IMR-90 (cell line): Measurements from ENCODE around the gene TBRG4. TPM values are rescaled to one million over a fixed set of nuclear protein-coding genes. Genes with fewer than 3 reads are reported as not detected.

Source experiments
- ATAC-seq: fragments of 200-7000 bp; cut with Tn5 transposase; 2 replicates; pipeline ENCODE4 v1.9.1; 2020; ENCODE audit warnings: low read depth, mild to moderate bottlenecking, moderate library complexity
- BruUV-seq: library from RNA; stranded (reverse); fragments of 400-500 nt; replicated peaks from 2 replicates; lab custom pipeline; 2021; lab: Mats Ljungman, UMichigan
- CTCF ChIA-PET: fragments of 300-600 bp; formaldehyde crosslinking; extraction: SDS; loops from one replicate; lab custom pipeline; 2021; ENCODE audit warnings: antibody characterized with exemption; lab: Yijun Ruan, JAX
- POLR2A ChIA-PET: fragments of 300-600 bp; sonication (Branson Sonifier 250); formaldehyde crosslinking; loops from one replicate; lab custom pipeline; 2022; ENCODE audit warnings: antibody characterized with exemption; ENCODE audit not compliant: unreplicated experiment; lab: Charles Lee
- DNase-seq: peaks from one replicate; pipeline ENCODE4 v3.0.0; 2013
- H2AFZ ChIP-seq: replicated peaks from 2 replicates; pipeline ENCODE3; 2013; ENCODE audit warnings: low read length, mild to moderate bottlenecking; ENCODE audit not compliant: poor library complexity
- H2AK5ac ChIP-seq: 2 replicates; pipeline ENCODE4 v1.6.1; 2013; ENCODE audit warnings: low read depth, low read length, inconsistent platforms
- H2AK9ac ChIP-seq: replicated peaks from 2 replicates; pipeline ENCODE3; 2013; ENCODE audit warnings: mild to moderate bottlenecking, low read depth, low read length, moderate library complexity; ENCODE audit not compliant: poor library complexity
- H2BK120ac ChIP-seq: 2 replicates; pipeline ENCODE4 v1.6.1; 2013; ENCODE audit warnings: low read depth, low read length, inconsistent platforms
- H2BK15ac ChIP-seq: 3 replicates; pipeline ENCODE4 v1.6.1; 2013; ENCODE audit warnings: low read depth, low read length, inconsistent platforms
- H2BK20ac ChIP-seq: 2 replicates; pipeline ENCODE4 v1.6.1; 2013; ENCODE audit warnings: low read depth, mild to moderate bottlenecking, inconsistent platforms, low read length, moderate library complexity
- H2BK5ac ChIP-seq: 2 replicates; pipeline ENCODE4 v1.6.1; 2013; ENCODE audit warnings: mild to moderate bottlenecking, low read depth, low read length, inconsistent platforms; ENCODE audit not compliant: poor library complexity, severe bottlenecking
- H3K14ac ChIP-seq: replicated peaks from 2 replicates; pipeline ENCODE4 v1.6.1; 2013; ENCODE audit warnings: low read depth, low read length, inconsistent platforms
- H3K18ac ChIP-seq: 2 replicates; pipeline ENCODE4 v1.6.1; 2013; ENCODE audit warnings: low read depth, low read length, control low read depth
- H3K23ac ChIP-seq: 2 replicates; pipeline ENCODE4 v1.6.1; 2013; ENCODE audit warnings: low read depth, low read length, inconsistent platforms
- H3K27ac ChIP-seq: 2 replicates; pipeline ENCODE4 v1.5.1; 2013; ENCODE audit warnings: mild to moderate bottlenecking, control low read depth, low read length; ENCODE audit not compliant: insufficient read depth
- H3K27me3 ChIP-seq: 2 replicates; pipeline ENCODE4 v1.6.1; 2013; ENCODE audit warnings: low read length; ENCODE audit not compliant: control insufficient read depth, insufficient read depth
- H3K36me3 ChIP-seq: 2 replicates; pipeline ENCODE4 v1.6.1; 2013; ENCODE audit warnings: low read length, mixed read lengths; ENCODE audit not compliant: control insufficient read depth, insufficient read depth
- H3K4ac ChIP-seq: 2 replicates; pipeline ENCODE4 v1.6.1; 2013; ENCODE audit warnings: low read depth, low read length, inconsistent platforms
- H3K4me1 ChIP-seq: 2 replicates; pipeline ENCODE4 v1.6.1; 2013; ENCODE audit warnings: low read length, mixed read lengths; ENCODE audit not compliant: control insufficient read depth, insufficient read depth
- H3K4me2 ChIP-seq: 2 replicates; pipeline ENCODE4 v1.6.1; 2013; ENCODE audit warnings: low read depth, mild to moderate bottlenecking, control low read depth, low read length, moderate library complexity
- H3K4me3 ChIP-seq: 2 replicates; pipeline ENCODE4 v1.5.1; 2013; ENCODE audit warnings: low read depth, mild to moderate bottlenecking, control low read depth, low read length, moderate library complexity; ENCODE audit not compliant: insufficient read depth
- H3K56ac ChIP-seq: 2 replicates; pipeline ENCODE4 v1.6.1; 2013; ENCODE audit warnings: low read length, inconsistent platforms; ENCODE audit not compliant: insufficient read depth; ENCODE audit errors: extremely low read depth
- H3K79me1 ChIP-seq, 2 experiments: 2 replicates each; pipeline ENCODE4 v1.6.1; 2013; ENCODE audit warnings: low read length in 2 of 2, inconsistent platforms in 1 of 2, low read depth in 1 of 2
- H3K9ac ChIP-seq: 2 replicates; pipeline ENCODE4 v1.6.1; 2013; ENCODE audit warnings: low read depth, low read length, control low read depth
- H3K9me1 ChIP-seq: 2 replicates; pipeline ENCODE4 v1.6.1; 2013; ENCODE audit warnings: low read length, inconsistent platforms; ENCODE audit not compliant: insufficient read depth
- H3K9me3 ChIP-seq: 2 replicates; pipeline ENCODE4 v1.6.1; 2013; ENCODE audit warnings: low read length; ENCODE audit not compliant: control insufficient read depth, insufficient read depth
- H4K20me1 ChIP-seq: 2 replicates; pipeline ENCODE4 v1.6.1; 2013; ENCODE audit warnings: low read length, inconsistent platforms; ENCODE audit not compliant: insufficient read depth
- H4K5ac ChIP-seq: 2 replicates; pipeline ENCODE4 v1.6.1; 2013; ENCODE audit warnings: mild to moderate bottlenecking, low read depth, low read length, control low read depth
- H4K8ac ChIP-seq, 2 experiments: 2 replicates each; pipeline ENCODE4 v1.6.1; 2013; ENCODE audit warnings: low read depth in 2 of 2, low read length in 2 of 2, control low read depth in 1 of 2, inconsistent platforms in 1 of 2
- H4K91ac ChIP-seq: 2 replicates; pipeline ENCODE4 v1.6.1; 2013; ENCODE audit warnings: low read depth, low read length, inconsistent platforms; ENCODE audit not compliant: insufficient read depth
- BHLHE40 ChIP-seq: fragments of 150-350 bp; IDR thresholded peaks from 2 replicates; pipeline ENCODE4 v1.6.1; 2016; ENCODE audit warnings: mild to moderate bottlenecking, low read depth, low read length
- CEBPB ChIP-seq: IDR thresholded peaks from 2 replicates; pipeline ENCODE4 v1.6.1; 2012; ENCODE audit warnings: low read depth, low read length, improper control_type of control experiment
- CHD1 ChIP-seq: IDR thresholded peaks from 2 replicates; pipeline ENCODE4 v1.6.1; 2012; ENCODE audit warnings: low read depth, low read length, improper control_type of control experiment
- MAFK ChIP-seq: IDR thresholded peaks from 2 replicates; pipeline ENCODE4 v1.6.1; 2012; ENCODE audit warnings: low read depth, low read length, improper control_type of control experiment
- MAZ ChIP-seq: IDR thresholded peaks from 2 replicates; pipeline ENCODE4 v1.6.1; 2012; ENCODE audit warnings: low read depth, mild to moderate bottlenecking, low read length, improper control_type of control experiment, moderate library complexity, borderline replicate concordance
- POLR2A ChIP-seq: IDR thresholded peaks from 2 replicates; pipeline ENCODE4 v1.6.1; 2012; ENCODE audit warnings: mild to moderate bottlenecking, low read depth, low read length
- RAD21 ChIP-seq: IDR thresholded peaks from 2 replicates; pipeline ENCODE4 v1.6.1; 2012; ENCODE audit warnings: low read length, improper control_type of control experiment
- RFX5 ChIP-seq: IDR thresholded peaks from 2 replicates; pipeline ENCODE4 v1.8.0; 2012; ENCODE audit warnings: low read depth, mild to moderate bottlenecking, low read length, moderate library complexity
- WGBS, 2 experiments: methylation state at CpG; one replicate each; pipeline versions ENCODE4 v1.1.5 to v1.1.7; 2013; ENCODE audit warnings: missing lambda C conversion rate in 2 of 2; ENCODE audit not compliant: insufficient read length in 1 of 2; ENCODE audit errors: extremely low coverage in 2 of 2; 5-methylcytosine and 5-hydroxymethylcytosine counted together
- dilution Hi-C: fragments of 300-500 bp; cut with HindIII; formaldehyde crosslinking; loops from one replicate; pipeline ENCODE4 v1.14.3; 2018; ENCODE audit warnings: low sequenced_read_pairs; ENCODE audit not compliant: unreplicated experiment
- in situ Hi-C: fragments of 300-500 bp; cut with MboI; formaldehyde crosslinking; loops from 3 replicates; pipeline ENCODE4 v1.14.3; 2019; ENCODE audit warnings: low sequenced_read_pairs, inconsistent platforms, mixed read lengths
- intact Hi-C: fragments of 100-400 bp; cut with micrococcal nuclease; formaldehyde crosslinking; loops from 2 replicates; pipeline ENCODE4 v1.10.0; 2022
- polyA plus RNA-seq, 3 experiments: library from polyadenylated mRNA; depleted of rRNA; stranded (reverse); fragments of >200 nt; gene quantifications; 2 replicates each; pipeline ENCODE4 v1.2.3, GENCODE V29; 2012; ENCODE audit warnings: low replicate concordance in 1 of 3
- total RNA-seq: library from RNA; depleted of rRNA; stranded (reverse); fragments of >200 nt; gene quantifications from 2 replicates; pipeline ENCODE4 v1.2.3, GENCODE V29; 2012
- TF ChIP-seq, protein P1 (sequence below): fragments of 150-350 bp; IDR thresholded peaks from 2 replicates; pipeline ENCODE4 v1.6.1; 2016; ENCODE audit warnings: low read depth, mild to moderate bottlenecking, low read length, moderate library complexity, borderline replicate concordance
- TF ChIP-seq, protein P2 (sequence below): conservative IDR thresholded peaks from 2 replicates; pipeline ENCODE4 v1.5.1; 2012; ENCODE audit warnings: mild to moderate bottlenecking, low read depth, low read length, improper control_type of control experiment

TBRG4 gene
- total and polyA plus RNA-seq, 2 of the 4 experiments (the other 2 are of a cell fraction), result 71.6 to 77.6 TPM

DNA sequence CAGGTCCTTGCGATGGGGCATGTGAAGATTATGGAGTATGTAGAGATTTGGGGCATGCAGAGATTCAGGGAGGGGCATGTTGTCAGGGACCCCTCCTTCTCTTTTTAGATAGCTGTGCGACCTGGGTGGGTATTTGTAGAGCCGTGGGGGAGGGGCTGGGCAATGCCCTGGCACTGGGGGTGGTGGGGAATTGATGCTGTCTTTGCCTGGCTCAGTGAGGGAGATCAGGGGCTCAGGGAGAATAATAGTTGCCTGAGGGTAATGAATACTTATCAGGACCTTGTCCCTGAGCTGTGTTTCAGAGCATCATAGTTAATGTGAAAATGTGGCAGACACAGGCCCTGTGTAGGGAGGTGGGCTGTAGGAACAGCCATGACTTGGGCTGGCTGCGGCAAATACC lies 49.6 kb upstream of the TBRG4 start:
- dilution Hi-C loops, result no loop called here
- in situ Hi-C loops, result no loop called here
- Histone ChIP-seq H2AK9ac (no peak overlapping the region), H3K23ac (no peak overlapping the region), H2BK120ac (no peak overlapping the region), H4K8ac (no peak overlapping the region), H3K9ac (no peak overlapping the region), H3K56ac (no peak overlapping the region), H3K36me3 (no peaks in the 10 kb centered on the region), H3K27me3 (peaks cover 47% of the 10 kb centered on the region), H2BK15ac (no peak overlapping the region), H3K4me1 (no peaks in the 10 kb centered on the region), H3K4me3 (no peak overlapping the region), H2AFZ (no peak overlapping the region), H3K9me3 (no peaks in the 10 kb centered on the region), H3K9me1 (no peaks in the 10 kb centered on the region), H3K18ac (no peak overlapping the region), H2BK5ac (no peak overlapping the region), H3K79me1 (no peaks in the 10 kb centered on the region), H3K4me2 (no peak overlapping the region), H3K14ac (no peak overlapping the region), H2AK5ac (no peak overlapping the region), H4K91ac (no peak overlapping the region), H2BK20ac (no peak overlapping the region), H4K5ac (no peak overlapping the region), H3K4ac (no peak overlapping the region), H4K20me1 (no peaks in the 10 kb centered on the region), H3K27ac (no peak overlapping the region)
- no peak for TF ChIP-seq CHD1
- no peak for TF ChIP-seq MAZ
- TF ChIP-seq BHLHE40, result no peak
- no peak for TF ChIP-seq CEBPB
- TF ChIP-seq POLR2A, result no peak
- TF ChIP-seq, protein P1, sequence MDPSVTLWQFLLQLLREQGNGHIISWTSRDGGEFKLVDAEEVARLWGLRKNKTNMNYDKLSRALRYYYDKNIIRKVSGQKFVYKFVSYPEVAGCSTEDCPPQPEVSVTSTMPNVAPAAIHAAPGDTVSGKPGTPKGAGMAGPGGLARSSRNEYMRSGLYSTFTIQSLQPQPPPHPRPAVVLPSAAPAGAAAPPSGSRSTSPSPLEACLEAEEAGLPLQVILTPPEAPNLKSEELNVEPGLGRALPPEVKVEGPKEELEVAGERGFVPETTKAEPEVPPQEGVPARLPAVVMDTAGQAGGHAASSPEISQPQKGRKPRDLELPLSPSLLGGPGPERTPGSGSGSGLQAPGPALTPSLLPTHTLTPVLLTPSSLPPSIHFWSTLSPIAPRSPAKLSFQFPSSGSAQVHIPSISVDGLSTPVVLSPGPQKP, result no peak
- TF ChIP-seq, protein P2, sequence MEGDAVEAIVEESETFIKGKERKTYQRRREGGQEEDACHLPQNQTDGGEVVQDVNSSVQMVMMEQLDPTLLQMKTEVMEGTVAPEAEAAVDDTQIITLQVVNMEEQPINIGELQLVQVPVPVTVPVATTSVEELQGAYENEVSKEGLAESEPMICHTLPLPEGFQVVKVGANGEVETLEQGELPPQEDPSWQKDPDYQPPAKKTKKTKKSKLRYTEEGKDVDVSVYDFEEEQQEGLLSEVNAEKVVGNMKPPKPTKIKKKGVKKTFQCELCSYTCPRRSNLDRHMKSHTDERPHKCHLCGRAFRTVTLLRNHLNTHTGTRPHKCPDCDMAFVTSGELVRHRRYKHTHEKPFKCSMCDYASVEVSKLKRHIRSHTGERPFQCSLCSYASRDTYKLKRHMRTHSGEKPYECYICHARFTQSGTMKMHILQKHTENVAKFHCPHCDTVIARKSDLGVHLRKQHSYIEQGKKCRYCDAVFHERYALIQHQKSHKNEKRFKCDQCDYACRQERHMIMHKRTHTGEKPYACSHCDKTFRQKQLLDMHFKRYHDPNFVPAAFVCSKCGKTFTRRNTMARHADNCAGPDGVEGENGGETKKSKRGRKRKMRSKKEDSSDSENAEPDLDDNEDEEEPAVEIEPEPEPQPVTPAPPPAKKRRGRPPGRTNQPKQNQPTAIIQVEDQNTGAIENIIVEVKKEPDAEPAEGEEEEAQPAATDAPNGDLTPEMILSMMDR, result no peak
- TF ChIP-seq RFX5, result no peak
- no peak for TF ChIP-seq MAFK
- no peak for TF ChIP-seq RAD21
- WGBS, 2 experiments, result no CpG with 5 or more reads among the region's 4 CpGs
- intact Hi-C loops, result no loop called here
- no TSS peak for BruUV-seq
- ChIA-PET POLR2A (no interaction called here), CTCF (no interaction called here)
- DNase-seq (no peak), ATAC-seq (no peak)
